HG02970 (cell line): ENCODE measurements around the gene CEP120.
"Not testable (repeated sequence)": the region's sequence is repeated elsewhere in the genome, so short reads cannot be mapped to it uniquely, and the experiment has no call there.

Experiments
- ATAC-seq: cut with Tn5 transposase; IDR thresholded peaks from one replicate; pipeline ENCODE4 v1.9.1; 2021; ENCODE audit warnings: mild to moderate bottlenecking, moderate library complexity, moderate number of reproducible peaks; ENCODE audit not compliant: unreplicated experiment, low FRiP score

The CEP120 gene

DNA sequence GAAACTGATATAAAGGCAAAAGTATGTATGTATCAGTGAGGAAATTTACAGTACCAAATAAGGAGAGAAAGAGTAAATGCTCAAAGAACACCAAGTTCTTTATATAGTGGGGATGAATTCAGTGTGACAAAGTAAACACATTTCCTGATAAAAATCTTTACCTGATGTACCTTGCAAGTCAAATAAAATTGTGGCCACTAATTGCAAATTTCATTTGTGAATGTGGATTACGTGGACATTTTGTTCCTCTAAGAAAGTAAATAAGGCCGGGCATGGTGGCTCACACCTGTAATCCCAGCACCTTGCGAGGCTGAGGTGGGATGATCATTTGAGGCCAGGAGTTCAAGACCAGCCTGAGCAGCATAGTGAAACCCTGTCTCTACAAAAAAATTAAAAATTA lies 25.7 kb downstream of the CEP120 start:
- ATAC-seq, result no peak

DNA sequence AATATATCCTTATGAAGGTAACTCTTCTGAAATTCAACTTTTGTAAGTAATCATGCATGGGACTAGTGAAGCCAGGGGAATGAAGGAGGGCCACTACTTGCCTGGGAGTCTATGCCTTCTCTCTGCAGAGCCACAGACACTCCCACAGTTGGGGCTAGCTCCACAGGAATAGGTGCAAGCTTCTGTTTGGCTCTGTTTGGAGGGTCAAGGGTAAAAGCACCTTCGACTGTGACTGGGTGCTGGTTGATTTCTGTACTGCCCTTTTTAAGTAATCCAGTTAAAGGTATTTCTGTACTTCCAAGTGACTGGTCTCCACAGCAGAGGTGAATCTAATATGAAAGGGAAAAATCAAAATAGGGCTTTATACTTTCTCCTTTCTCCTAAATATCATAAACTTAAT lies 32.2 kb downstream of the CEP120 start:
- no peak for ATAC-seq

DNA sequence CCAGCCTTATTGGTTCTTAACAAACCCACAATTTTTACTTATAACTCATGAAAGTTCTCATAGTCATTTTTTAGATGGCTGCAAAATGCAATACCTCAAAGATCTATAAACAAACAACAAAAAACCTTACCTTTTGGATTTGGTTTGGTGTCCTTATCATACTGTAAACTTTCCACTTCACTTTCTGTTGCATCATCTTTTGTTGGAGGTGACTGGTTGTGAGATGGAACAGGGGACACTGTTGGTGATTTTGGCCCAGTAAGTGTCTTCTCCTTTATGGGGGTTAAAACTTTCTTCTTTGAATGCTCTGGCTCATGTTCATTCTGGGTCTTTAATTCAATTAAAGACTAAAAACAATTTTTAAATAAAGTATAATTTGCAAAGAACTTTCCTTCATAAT lies 33.4 kb downstream of the CEP120 start:
- no peak for ATAC-seq

DNA sequence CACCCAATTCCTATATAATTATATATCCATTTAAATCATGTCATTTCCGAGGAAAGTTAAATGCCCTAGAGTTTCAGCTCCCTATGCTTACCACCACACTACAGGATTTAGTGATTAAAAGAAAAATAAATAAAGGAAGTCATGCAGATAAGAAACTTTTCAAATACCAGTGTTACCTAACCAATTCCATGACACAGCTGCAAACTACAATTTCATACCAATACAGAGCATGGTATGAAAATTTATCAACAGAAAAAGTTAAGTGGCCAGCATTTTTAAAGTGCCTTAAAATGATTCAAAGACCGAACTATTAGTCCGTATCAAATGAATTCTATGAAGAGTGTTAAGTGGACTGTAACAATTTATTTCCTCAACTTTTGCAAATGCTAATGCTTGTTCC lies 35.9 kb downstream of the CEP120 start:
- ATAC-seq, result no peak

DNA sequence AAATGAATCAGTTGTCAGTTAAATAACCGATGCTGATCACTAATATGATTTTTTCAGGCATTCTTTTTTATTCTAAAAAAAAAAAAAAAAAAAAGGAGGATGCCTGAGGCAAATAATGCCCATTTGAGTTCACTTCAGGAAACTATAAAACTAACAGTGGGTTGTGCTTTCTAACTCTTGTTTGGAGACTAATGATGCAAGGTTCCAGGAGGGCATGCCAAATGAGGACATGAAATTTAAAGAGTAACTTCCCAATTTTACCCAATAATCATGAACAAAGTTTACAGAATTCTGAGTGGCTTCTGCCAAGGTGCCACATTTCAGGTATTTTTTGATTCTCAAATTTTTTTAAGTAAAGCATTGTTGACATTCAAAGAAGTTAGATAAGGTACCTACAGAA lies 41.0 kb downstream of the CEP120 start:
- ATAC-seq, result no peak

DNA sequence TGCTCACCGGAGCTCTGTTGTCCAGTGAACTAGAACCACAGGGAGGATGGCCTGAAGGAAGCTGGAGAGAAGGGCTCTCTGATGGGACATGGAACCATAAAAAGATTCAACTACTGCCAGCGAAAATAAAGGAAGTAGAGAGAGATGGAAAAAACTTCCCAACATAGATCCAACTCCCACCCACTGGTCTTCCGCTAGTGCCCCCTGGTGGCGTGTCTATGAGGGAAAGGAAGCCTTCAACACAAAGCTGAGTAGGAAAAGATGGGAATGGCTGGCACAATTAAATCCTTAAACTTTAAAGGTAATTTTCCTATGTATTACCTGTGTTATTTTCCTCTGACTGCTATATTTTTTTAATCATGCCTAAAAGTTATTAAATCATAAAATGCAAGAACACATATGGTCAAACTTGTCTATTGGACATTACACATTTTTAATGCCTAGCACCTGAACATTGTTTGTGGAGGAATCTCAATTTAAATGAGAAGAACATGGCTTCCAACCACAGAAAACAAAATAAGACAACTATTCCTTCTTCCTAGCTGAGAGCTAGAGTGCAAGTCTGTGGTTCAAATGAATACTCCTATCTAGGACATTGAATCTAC lies 51.5 kb downstream of the CEP120 start:
- no peak for ATAC-seq

DNA sequence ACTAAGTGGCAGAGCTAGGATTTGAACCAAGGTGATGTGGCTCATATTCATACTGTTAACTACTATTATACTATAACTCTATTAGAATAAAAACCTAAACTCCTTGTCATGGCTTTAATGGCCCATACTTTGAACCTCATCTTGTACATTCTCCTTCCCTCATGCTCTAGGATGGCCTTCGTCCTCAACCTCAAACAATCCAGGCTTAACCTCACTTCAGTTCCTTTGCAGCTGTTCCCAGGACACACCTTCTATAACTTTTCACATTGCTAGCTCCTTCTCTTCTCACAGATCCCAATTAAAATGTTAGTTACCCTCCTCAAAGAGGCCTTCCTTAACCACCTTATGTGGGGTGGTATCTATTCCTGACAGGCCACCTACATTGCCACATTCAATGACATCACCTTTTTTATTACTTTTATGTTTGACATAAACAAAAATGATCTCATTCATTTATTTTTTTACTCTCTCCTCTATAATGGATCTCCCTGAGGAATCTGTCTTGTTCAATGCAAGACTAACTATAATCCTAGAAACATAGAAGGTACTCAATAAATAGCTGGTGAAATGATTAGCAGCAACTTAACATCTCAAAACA lies 53.7 kb downstream of the CEP120 start:
- ATAC-seq, result no peak

DNA sequence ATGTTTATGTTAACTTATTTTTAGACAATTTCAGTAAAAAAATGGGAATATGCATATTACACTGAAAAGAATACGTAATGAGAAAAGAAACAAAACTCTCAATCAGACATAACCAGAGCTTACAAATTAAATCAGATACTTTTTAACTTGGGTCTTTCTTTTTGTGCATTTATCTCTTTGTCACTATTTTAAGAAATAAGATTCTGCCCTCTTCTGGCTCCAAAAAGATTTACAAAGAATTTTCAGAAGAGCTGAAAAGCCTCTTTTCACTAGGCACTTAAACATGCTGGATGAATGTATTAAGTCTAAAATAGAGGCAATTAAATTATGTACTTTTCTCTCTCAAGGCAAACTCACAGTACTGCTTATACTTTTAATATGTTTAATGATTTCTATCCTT lies 55.5 kb downstream of the CEP120 start:
- no peak for ATAC-seq

DNA sequence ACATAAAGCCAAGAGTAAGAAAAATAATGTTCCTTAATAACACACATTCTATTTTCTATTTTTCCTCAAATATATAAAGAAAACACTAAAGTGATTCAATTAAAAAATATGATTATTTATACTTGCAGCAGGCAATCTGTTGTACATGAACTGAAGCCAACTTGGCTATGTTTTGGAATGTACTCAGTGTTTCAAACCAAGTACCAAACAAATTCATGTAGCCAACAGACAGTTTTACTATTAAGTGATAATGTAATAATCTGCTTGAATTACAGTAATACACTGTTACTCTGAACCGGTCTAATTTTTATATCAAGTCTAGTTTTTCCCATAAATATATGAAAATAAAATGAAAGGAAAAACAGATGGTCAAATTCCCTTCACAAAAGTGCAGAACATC lies 58.0 kb downstream of the CEP120 start:
- ATAC-seq, result no peak

DNA sequence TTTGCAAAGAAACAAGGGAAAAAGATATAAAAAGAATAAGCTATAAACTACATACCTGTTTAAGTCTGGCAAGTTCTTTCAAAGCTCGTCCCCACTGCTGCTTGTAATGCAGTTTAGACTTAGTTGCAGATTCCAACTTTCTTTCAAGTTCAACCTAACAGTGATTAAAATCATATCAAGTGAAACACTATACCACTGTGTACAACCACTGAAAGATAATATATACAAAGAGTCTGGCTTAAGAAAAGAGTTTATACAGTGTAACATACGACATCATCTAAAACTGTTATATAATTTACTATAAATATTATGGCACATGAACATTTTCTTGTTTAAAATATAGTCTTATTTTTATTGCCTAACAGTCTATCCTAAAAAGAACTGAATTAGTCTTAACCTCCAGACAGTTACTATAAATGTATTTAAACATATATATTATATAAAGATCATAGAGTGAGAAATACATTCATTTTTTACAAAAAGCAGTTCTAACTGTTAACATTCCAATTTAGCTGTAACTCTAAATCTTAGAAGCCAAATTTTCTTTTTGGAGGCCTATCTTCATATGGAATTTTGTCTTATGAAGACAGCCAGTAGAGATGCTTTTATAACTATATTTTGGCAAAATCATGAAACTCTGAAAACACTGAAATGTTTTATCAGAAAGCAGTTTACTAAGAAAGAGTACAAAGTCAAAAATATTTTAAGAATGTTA lies 58.6 kb downstream of the CEP120 start:
- ATAC-seq, result no peak

DNA sequence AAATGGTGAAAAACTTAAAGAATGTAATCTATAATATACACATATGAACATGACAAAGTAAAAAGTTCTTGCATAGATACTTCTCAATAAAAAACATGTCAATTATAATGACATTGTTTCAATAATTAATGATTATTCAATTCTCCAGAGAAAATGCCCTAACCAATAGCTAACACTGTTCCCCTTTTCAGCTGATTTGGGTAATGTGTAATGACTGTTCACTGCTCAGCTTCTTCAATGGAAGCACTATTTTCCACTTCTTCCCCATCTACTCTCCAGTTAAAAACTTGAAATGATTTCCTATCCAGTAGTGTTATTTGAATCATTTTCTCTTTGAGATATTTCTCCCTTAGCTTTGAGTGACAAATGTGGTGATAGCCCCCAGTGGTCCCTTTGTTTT lies 62.3 kb downstream of the CEP120 start:
- ATAC-seq, result no peak

DNA sequence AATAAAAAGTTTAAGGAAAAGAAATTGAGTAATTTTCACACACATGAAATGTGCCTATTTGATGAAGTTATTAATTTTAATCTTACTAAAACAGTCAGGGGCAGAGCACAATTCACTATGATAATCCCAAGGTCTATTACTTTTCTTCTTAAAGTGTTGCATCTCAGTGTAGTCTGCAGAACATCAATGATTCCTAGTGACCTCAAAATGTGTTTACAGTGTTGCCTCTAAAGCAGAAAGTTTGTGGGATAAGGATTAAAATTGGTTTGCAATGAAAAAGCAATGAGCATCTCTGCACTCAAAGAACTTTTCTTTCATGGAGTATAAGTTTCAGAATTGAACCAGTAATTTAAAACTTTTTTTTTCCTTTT lies 63.0 kb downstream of the CEP120 start:
- ATAC-seq, result no peak

DNA sequence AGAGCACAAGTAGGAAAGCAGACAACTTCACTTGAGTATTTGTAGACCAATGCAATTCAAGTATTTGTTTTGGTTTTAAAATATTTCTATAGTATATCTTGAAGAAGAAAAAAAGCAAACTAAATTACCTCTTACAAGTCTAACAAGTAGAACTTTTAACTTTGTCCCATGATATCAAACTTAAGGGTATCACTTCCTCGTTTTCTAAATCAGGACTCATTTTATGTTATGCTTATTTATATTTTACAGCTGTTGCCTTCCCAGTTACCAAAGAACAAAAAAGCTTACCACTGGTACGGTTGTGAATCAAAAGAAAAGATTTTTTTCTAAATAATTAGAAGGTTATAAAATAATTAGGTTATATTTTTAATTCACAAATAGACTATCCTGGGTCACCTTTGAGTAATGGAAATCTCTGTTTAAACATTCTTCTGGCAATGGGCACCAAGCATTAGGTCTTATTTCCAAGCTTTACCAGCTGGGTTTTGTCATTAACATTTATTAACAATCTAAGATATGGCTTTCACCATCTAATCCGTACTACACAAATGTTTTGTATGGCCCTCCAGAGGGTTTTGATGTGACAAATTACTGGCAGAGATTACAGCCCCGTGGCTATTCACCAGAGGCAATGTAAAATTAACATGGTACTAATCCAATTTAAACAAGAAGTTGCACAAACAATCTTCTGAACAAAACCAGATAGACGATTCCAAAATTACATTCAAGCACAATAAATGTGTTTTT lies 63.6 kb downstream of the CEP120 start:
- no peak for ATAC-seq

DNA sequence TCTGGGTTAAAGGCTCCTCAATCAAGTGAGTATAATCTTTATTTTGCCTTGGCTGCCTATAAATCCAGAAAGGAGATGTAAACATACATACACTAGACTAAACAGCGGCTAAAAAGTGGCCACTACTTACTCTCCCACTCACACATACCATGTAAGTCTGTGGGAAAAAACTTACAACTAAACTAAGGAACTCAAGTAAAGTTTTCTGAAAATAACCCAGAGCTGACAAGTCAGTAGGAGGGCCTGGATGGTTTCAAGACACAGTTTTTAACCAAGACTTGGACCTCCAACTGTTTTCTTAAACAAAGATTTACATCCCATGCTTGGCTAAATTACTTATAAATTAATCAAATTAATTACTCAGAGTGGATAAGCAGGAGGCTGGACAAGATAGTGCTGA lies 64.5 kb downstream of the CEP120 start:
- no peak for ATAC-seq

DNA sequence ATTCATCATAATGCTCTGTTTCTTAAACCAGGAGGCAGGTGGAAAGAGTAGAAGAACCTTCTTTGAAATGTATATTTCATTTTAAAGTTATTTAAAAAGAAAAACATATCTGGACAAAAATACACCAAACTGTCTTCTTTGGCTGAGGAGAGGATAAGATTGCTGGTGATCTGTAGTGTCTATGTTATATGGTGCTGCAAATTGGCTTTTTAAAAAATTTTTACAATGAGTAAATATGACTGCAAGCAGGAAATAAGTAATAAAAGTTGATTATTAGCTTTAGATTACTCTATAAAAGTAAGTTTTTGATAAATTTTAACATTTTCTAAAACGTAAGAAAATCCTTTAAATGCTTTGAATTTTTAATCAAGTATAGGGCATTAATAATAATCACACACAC lies 64.9 kb downstream of the CEP120 start:
- no peak for ATAC-seq

DNA sequence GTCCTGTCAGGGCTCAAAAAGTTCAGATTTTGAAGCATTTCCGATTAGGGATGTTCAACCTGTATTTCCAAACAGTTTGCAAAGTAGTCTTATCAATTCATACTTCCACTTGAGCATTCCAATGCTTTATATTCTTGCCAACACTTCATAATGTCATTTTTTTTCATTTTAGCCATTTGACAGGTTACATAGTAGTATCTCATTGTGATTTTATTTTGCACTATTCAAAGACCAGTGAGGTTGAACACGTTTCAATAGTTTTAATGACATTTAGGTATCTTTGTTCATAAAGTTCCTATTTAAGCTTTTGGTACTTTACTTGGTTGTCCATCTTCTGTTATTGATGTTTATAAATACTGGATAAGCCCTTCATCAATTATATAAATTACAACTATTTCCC lies 71.4 kb downstream of the CEP120 start:
- ATAC-seq, result no peak

DNA sequence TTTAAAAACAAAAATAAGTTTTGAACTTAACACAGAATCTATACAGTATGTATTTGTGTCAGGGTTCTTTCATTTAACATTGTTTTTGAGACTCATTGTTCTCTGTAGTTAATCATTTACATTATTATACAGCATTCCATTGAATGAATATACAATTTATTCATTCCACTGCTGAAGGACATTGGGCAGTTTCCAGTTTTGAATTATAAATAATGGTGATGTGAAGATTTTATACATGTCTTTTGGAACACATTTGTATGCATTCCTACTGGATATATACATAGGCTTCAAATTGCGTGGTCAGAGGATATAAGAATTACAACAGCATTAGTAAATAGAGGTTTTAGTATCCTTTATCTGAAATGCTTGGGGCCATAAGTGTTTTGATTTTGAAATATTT lies 72.0 kb downstream of the CEP120 start:
- no peak for ATAC-seq

DNA sequence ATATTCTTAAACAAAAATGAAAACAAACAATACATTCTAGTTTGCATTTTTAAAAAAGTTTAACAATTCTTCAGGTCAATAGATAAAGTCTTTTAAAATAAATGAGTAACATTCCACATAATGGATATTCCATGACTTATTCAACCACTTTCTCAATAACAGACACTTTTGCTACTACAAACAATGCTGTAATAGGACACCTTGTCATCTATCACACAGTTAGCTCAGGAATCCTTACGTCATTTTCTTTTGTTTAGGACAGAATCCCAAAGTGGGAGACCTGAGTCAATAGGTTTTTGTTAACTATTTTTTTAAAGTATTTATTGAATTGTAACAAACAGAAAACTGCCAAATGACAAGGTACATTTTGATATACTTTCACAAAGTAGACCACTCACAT lies 72.5 kb downstream of the CEP120 start:
- no peak for ATAC-seq

DNA sequence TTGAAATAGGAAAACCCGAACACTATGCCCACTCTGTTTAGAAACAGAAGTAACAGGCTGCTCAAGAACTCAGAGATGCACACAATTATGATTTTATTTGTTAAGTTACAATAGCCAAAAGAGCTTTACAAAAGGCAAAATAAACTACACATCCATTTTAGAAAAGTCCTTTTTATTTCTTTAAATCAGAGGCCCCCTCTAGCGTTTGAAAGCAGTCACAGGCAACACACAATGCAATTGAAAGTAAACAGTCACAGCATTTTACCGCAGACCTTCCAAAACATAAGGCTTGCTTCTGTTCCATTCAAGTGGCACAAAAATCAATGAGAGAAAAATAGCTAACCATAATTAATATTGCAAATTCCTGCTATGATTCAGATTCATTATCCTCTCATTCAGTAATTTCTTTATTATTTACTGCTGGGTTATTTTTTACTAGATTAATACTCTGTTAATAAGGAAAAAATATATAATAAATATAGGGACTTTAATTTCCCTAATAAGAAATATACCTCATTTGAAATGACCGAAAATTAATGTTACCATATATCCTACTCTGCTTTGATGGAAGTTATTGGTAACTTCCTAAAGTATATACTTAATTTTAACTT lies 78.3 kb downstream of the CEP120 start:
- no peak for ATAC-seq

DNA sequence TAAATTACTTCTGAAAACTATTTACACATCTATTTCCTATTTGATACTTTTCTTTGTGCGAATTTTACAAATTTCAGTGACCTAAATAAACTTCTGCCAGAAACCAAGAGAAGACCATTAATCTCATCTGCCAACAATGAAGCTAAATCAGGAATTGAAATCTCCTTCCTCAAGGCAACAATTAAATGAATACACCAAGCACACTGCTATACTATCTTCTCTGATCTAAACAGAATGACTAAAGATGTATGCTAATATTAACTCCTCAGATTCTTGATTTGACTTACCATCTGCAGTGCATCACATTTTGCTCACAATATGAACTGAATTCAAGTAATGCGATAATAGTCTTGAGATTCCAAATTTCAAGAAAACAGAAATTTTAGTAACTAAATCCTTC lies 82.3 kb downstream of the CEP120 start:
- no peak for ATAC-seq

DNA sequence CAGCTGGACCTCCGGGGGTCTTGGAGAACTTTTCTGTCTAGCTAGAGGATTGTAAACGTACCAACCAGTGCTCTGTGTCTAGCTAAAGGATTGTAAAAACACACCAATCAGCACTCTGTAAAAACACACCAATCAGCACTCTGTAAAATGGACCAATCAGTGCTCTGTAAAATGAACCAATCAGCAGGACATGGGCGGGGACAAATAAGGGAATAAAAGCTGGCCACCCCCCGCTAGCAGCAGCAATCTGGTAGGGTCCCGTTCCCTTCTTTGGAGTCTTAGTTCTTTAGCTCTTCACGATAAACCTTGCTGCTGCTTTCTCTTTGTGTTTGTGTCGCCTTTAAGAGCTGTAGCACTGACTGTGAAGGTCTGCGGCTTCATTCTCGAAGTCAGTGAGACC lies 114.8 kb downstream of the CEP120 start:
- not testable (repeated sequence) for ATAC-seq
